Activated CD4-positive, alpha-beta memory T cell treated with anti-CD3 and anti-CD28 coated beads for 36 hours (primary cell): Measurements from ENCODE around the gene SP110. TPM values are rescaled to one million over a fixed set of nuclear protein-coding genes. Genes with fewer than 3 reads are reported as not detected.
A peak's percentile ranks its signal among the peaks of the same experiment; 100 is the strongest.

Source experiments
- CTCF ChIA-PET: fragments of 350-600 bp; sonication (Branson Sonifier 250); formaldehyde crosslinking; loops from one replicate; lab custom pipeline; 2021; ENCODE audit warnings: antibody characterized with exemption, inconsistent platforms; lab: Charles Lee
- POLR2A ChIA-PET: fragments of 350-600 bp; sonication (Branson Sonifier 250); formaldehyde crosslinking; loops from one replicate; lab custom pipeline; 2021; ENCODE audit warnings: antibody characterized with exemption; lab: Charles Lee
- DNase-seq: peaks from one replicate; pipeline ENCODE4 v3.0.0-alpha.2; 2020
- H3K27ac Mint-ChIP-seq: one replicate; pipeline ENCODE4 v1.8.0; 2021; ENCODE audit warnings: mixed read lengths
- H3K27me3 Mint-ChIP-seq: one replicate; pipeline ENCODE4 v1.8.0; 2021; ENCODE audit warnings: mixed read lengths
- H3K36me3 Mint-ChIP-seq: one replicate; pipeline ENCODE4 v1.8.0; 2021; ENCODE audit warnings: mixed read lengths
- H3K4me1 Mint-ChIP-seq: one replicate; pipeline ENCODE4 v1.8.0; 2021; ENCODE audit warnings: low read depth, mixed read lengths
- H3K4me3 Mint-ChIP-seq: one replicate; pipeline ENCODE4 v1.8.0; 2021; ENCODE audit warnings: mild to moderate bottlenecking, mixed read lengths
- H3K9me3 Mint-ChIP-seq: one replicate; pipeline ENCODE4 v1.8.0; 2021; ENCODE audit warnings: mixed read lengths
- intact Hi-C: fragments of 100-400 bp; cut with micrococcal nuclease; formaldehyde crosslinking; loops from one replicate; pipeline ENCODE4 v1.15.1; 2023
- total RNA-seq, 2 experiments: library from RNA; stranded (reverse); gene quantifications; one replicate each; pipeline ENCODE4 v1.2.3, GENCODE V29; 2021

SP110 gene
- total RNA-seq, 2 experiments from 2014 or later, result 91.5 to 94.1 TPM

DNA sequence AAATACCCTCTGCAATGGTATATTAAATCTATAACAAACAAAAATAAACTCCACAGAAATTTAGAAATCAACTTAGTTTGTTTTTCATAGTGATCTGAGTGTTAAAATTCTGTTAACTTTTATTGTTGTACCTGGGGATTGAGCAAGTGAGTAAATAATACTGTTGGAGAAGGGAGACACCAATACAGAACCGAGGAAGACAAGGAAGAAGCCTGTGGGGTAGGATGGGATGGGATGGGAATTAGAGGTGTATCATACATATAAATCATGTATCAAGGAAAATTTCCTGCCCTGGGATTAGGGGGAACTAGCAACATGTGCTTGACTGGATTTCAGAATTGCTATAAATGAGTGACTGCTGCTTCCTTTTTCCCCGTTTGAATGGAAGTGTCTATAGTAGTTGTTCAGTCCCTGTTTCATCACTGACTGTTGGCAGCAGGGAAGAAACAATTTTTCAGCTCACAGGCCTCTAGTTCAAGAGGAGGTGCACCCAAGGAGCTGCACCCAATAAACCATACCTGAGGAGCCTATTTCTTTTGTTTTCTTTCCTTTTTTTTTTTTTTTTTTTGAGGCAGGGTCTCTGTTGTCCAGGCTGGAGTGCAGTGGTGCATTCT, 53.1 kb downstream of the SP110 start:
- Mint-ChIP-seq H3K27ac (no peak overlapping the region), H3K27me3 (no peaks in the 10 kb centered on the region), H3K9me3 (no peaks in the 10 kb centered on the region), H3K36me3 (peaks cover 41% of the 10 kb centered on the region), H3K4me3 (no peak overlapping the region), H3K4me1 (peaks cover 7% of the 10 kb centered on the region)
- POLR2A ChIA-PET, result no interaction called here
- intact Hi-C loops, result no loop called here
- CTCF ChIA-PET, result no interaction called here
- DNase-seq, result no peak

- peaks cover 2% of the 10 kb centered on the region for H3K4me1 Mint-ChIP-seq
- no peak for DNase-seq
- no peak overlapping the region for H3K4me3 Mint-ChIP-seq
- CTCF ChIA-PET, result no interaction called here
- H3K36me3 Mint-ChIP-seq, result peaks cover 26% of the 10 kb centered on the region
- H3K27ac Mint-ChIP-seq, result no peak overlapping the region
- POLR2A ChIA-PET, result no interaction called here
- intact Hi-C loops, result no loop called here
- no peaks in the 10 kb centered on the region for H3K9me3 Mint-ChIP-seq
- no peaks in the 10 kb centered on the region for H3K27me3 Mint-ChIP-seq
These were observed 55.6 kb downstream of the SP110 start for GRCh38 chr2:230164139-230164538.

- Mint-ChIP-seq H3K9me3 (no peaks in the 10 kb centered on the region), H3K4me3 (no peak overlapping the region), H3K27me3 (no peaks in the 10 kb centered on the region), H3K27ac (no peak overlapping the region), H3K4me1 (peaks cover 2% of the 10 kb centered on the region), H3K36me3 (peaks cover 19% of the 10 kb centered on the region)
- intact Hi-C loops, result no loop called here
- CTCF ChIA-PET, result interaction anchor here (0.7 kb wide), 1 partner anchor 38 kb away, joined by 3 read pairs; no protein-coding TSS in a partner anchor
- no peak for DNase-seq
- POLR2A ChIA-PET, result no interaction called here
These were observed 56.8 kb downstream of the SP110 start for GRCh38 chr2:230162981-230163380.

GRCh38 chr2:230161184-230161583, 58.6 kb downstream of the SP110 start:
- ChIA-PET POLR2A (no interaction called here), CTCF (interaction anchor here (0.5 to 6.7 kb wide), 9 partner anchors 8 to 449 kb away, joined by 3 to 69 read pairs (median 4); partner anchors contain the start of gene SLC16A14)
- intact Hi-C loops, result no loop called here
- H3K27ac Mint-ChIP-seq, result no peak overlapping the region
- H3K4me1 Mint-ChIP-seq, result peaks cover 2% of the 10 kb centered on the region
- H3K9me3 Mint-ChIP-seq, result no peaks in the 10 kb centered on the region
- H3K4me3 Mint-ChIP-seq, result no peak overlapping the region
- peaks cover 6% of the 10 kb centered on the region for H3K36me3 Mint-ChIP-seq
- no peak for DNase-seq
- no peaks in the 10 kb centered on the region for H3K27me3 Mint-ChIP-seq

GRCh38 chr2:230160112-230160660, 59.6 kb downstream of the SP110 start:
- no peaks in the 10 kb centered on the region for H3K9me3 Mint-ChIP-seq
- ChIA-PET CTCF (interaction anchor here (0.5 to 6.7 kb wide), 31 partner anchors 10 to 1768 kb away, joined by 3 to 69 read pairs (median 3); partner anchors contain the start of gene SLC16A14), POLR2A (no interaction called here)
- no peak overlapping the region for H3K4me3 Mint-ChIP-seq
- peaks cover 7% of the 10 kb centered on the region for H3K4me1 Mint-ChIP-seq
- no peaks in the 10 kb centered on the region for H3K27me3 Mint-ChIP-seq
- intact Hi-C loops, result loop anchor here (1.0 kb wide), 2 partner anchors 93 to 152 kb away; no protein-coding TSS in a partner anchor
- H3K36me3 Mint-ChIP-seq, result peaks cover 6% of the 10 kb centered on the region
- H3K27ac Mint-ChIP-seq, result no peak overlapping the region
- DNase-seq, result peak; percentile 69

- Mint-ChIP-seq H3K27ac (no peak overlapping the region), H3K4me3 (no peak overlapping the region), H3K4me1 (peaks cover 10% of the 10 kb centered on the region), H3K27me3 (no peaks in the 10 kb centered on the region), H3K36me3 (no peaks in the 10 kb centered on the region), H3K9me3 (no peaks in the 10 kb centered on the region)
- DNase-seq, result no peak
- ChIA-PET POLR2A (no interaction called here), CTCF (interaction anchor here (0.6 to 6.7 kb wide), 7 partner anchors 9 to 592 kb away, joined by 4 to 69 read pairs (median 4); partner anchors contain the start of gene SLC16A14)
- intact Hi-C loops, result loop anchor here (2.0 kb wide), 1 partner anchor 378 kb away; no protein-coding TSS in a partner anchor
These were observed 61.3 kb downstream of the SP110 start for GRCh38 chr2:230158468-230158867.

GRCh38 chr2:230156782-230157699, 62.7 kb downstream of the SP110 start:
- DNase-seq, result no peak
- Mint-ChIP-seq H3K27me3 (no peaks in the 10 kb centered on the region), H3K4me1 (peaks cover 10% of the 10 kb centered on the region), H3K36me3 (no peaks in the 10 kb centered on the region), H3K4me3 (no peak overlapping the region), H3K27ac (no peak overlapping the region), H3K9me3 (peaks cover 5% of the 10 kb centered on the region)
- intact Hi-C loops, result no loop called here
- CTCF ChIA-PET, result interaction anchor here (1.1 to 6.7 kb wide), 3 partner anchors 89 to 149 kb away, joined by 3 to 69 read pairs (median 57); partner anchors contain the start of gene SLC16A14
- POLR2A ChIA-PET, result no interaction called here

DNA sequence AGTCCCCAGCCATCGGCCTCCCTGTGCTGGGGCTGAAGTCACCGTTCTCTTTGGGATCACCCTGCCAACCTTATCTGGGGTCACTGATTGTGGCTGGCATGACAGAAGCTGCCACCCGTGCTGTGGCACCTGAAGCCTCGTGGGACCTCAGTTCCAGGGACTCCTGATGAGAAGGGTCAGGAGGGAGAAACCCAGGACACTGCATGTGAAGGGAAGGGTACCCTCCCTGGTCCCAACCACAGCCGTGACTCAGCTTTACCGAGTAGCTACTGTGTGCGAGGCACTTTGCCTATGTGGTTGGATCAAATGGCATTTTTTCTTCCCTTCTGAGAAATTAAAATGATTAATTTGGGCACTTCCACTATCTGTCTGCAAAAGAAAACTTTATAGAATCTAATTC, 64.4 kb downstream of the SP110 start:
- Mint-ChIP-seq H3K36me3 (no peaks in the 10 kb centered on the region), H3K4me3 (no peak overlapping the region), H3K27ac (no peak overlapping the region), H3K4me1 (peaks cover 10% of the 10 kb centered on the region), H3K9me3 (peaks cover 5% of the 10 kb centered on the region), H3K27me3 (no peaks in the 10 kb centered on the region)
- DNase-seq, result peak; percentile 55
- intact Hi-C loops, result no loop called here
- POLR2A ChIA-PET, result no interaction called here
- CTCF ChIA-PET, result interaction anchor here (1.3 to 1.5 kb wide), 2 partner anchors 10 to 147 kb away, joined by 4 to 5 read pairs; no protein-coding TSS in a partner anchor

DNA sequence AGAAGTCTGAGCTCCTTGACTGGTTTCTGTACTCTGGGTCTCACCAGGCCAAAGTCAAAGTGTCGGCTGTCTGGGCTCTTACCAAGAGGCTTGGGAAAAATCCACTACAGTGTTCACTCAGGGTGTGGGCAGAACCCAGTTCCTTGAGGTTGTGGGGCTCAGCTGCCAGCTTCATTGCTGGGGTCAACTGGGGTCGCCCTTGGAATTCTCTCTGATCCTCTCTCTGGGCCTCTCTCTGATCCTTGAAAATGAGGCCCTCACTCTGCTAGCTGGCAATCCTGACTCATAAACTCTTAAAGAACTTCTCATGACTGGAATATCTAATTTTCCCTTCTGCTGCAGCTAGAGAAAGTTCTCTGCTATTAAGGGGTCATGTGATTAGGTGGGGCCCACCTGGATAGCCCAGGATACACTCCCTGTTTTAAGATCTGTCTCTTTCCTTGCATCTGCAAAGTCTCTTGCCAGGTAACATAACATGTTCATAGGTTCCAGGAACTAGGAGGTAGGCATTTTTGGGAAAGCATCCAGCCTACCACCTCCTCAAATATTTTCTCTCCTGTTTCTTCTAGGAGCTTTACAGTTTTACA, 66.3 kb downstream of the SP110 start:
- ChIA-PET POLR2A (no interaction called here), CTCF (interaction anchor here (0.7 to 1.2 kb wide), 3 partner anchors 7 to 145 kb away, joined by 3 to 4 read pairs (median 4); no protein-coding TSS in a partner anchor)
- intact Hi-C loops, result no loop called here
- H3K27ac Mint-ChIP-seq, result no peak overlapping the region
- H3K36me3 Mint-ChIP-seq, result no peaks in the 10 kb centered on the region
- H3K4me3 Mint-ChIP-seq, result no peak overlapping the region
- DNase-seq, result no peak
- peaks cover 9% of the 10 kb centered on the region for H3K4me1 Mint-ChIP-seq
- H3K27me3 Mint-ChIP-seq, result no peaks in the 10 kb centered on the region
- peaks cover 5% of the 10 kb centered on the region for H3K9me3 Mint-ChIP-seq

- Mint-ChIP-seq H3K27me3 (no peaks in the 10 kb centered on the region), H3K4me1 (peaks cover 9% of the 10 kb centered on the region), H3K36me3 (no peaks in the 10 kb centered on the region), H3K4me3 (no peak overlapping the region), H3K27ac (no peak overlapping the region), H3K9me3 (peaks cover 5% of the 10 kb centered on the region)
- ChIA-PET CTCF (interaction anchor here (1.2 kb wide), 1 partner anchor 9 kb away, joined by 4 read pairs; no protein-coding TSS in a partner anchor), POLR2A (no interaction called here)
- intact Hi-C loops, result no loop called here
- no peak for DNase-seq
These were observed 67.5 kb downstream of the SP110 start for GRCh38 chr2:230152334-230152733.

DNA sequence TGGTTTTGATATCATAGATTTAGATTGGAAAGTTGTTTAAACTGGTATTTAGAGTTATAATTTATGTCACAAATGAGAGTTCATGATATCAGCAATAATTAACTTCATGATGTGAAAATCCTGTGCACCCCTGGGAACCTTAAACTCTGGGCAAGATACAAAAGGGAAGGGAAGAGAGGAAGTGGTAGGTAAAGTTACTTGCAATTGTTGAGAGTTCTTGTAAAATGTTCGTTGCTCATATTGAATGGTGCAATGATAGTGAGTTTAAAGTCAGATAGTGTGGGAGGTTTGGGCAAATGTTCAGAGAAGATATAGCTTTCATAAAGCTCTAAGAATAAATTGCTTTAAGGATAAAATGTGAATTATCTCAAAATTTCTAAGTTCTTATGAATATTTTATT, 75.4 kb downstream of the SP110 start:
- H3K9me3 Mint-ChIP-seq, result peaks cover 13% of the 10 kb centered on the region
- no peak overlapping the region for H3K4me3 Mint-ChIP-seq
- DNase-seq, result no peak
- H3K4me1 Mint-ChIP-seq, result no peaks in the 10 kb centered on the region
- ChIA-PET POLR2A (no interaction called here), CTCF (interaction anchor here (1.0 to 1.2 kb wide), 2 partner anchors 11 to 16 kb away, joined by 3 to 4 read pairs; no protein-coding TSS in a partner anchor)
- intact Hi-C loops, result no loop called here
- H3K27ac Mint-ChIP-seq, result no peak overlapping the region
- H3K27me3 Mint-ChIP-seq, result peaks cover 3% of the 10 kb centered on the region
- H3K36me3 Mint-ChIP-seq, result peaks cover 6% of the 10 kb centered on the region
